Measurements from ENCODE around the gene POLE3. TPM values are rescaled to one million over a fixed set of nuclear protein-coding genes. Genes with fewer than 3 reads are reported as not detected.

Gene POLE3
- total RNA-seq, 1 donor = 30.8 TPM

- Histone ChIP-seq H3K4me1 (ENCODE audit: insufficient read depth, low read length) (no peaks in the 10 kb centered on the region), H3K9me3 (ENCODE audit: low read depth, low read length) (no peaks in the 10 kb centered on the region), H3K36me3 (ENCODE audit: insufficient read depth, low read length) (no peaks in the 10 kb centered on the region), H3K4me2 (ENCODE audit: insufficient read depth, low read length) (no peak overlapping the region), H3K79me2 (ENCODE audit: insufficient read depth, low read length) (no peaks in the 10 kb centered on the region), H3K27ac (ENCODE audit: low read depth, low read length) (no peak overlapping the region), H3K4me3 (ENCODE audit: insufficient read depth, low read length) (no peak overlapping the region), H2AFZ (ENCODE audit: low read length) (no peak overlapping the region), H4K20me1 (ENCODE audit: insufficient read depth, low read length) (no peaks in the 10 kb centered on the region), H3K27me3 (ENCODE audit: insufficient read depth, low read length) (peaks cover 16% of the 10 kb centered on the region)
- TF ChIP-seq CTCF (IDR thresholded peaks at IDR 0.05; ENCODE audit: extremely low read depth, low read depth, low read length) = no peak
- DNase-seq (ENCODE audit: insufficient read length, low spot score, missing footprints) = no peak
Observed at GRCh38 chr9:113436728-113437515, 26.4 kb upstream of the POLE3 start.

GRCh38 chr9:113431191-113431590 lies 20.7 kb upstream of the POLE3 start:
- TF ChIP-seq CTCF (IDR thresholded peaks at IDR 0.05; ENCODE audit: extremely low read depth, low read depth, low read length) = no peak
- Histone ChIP-seq H3K4me3 (ENCODE audit: insufficient read depth, low read length) (no peak overlapping the region), H3K9me3 (ENCODE audit: low read depth, low read length) (no peaks in the 10 kb centered on the region), H2AFZ (ENCODE audit: low read length) (no peak overlapping the region), H4K20me1 (ENCODE audit: insufficient read depth, low read length) (no peaks in the 10 kb centered on the region), H3K4me1 (ENCODE audit: insufficient read depth, low read length) (no peaks in the 10 kb centered on the region), H3K79me2 (ENCODE audit: insufficient read depth, low read length) (no peaks in the 10 kb centered on the region), H3K36me3 (ENCODE audit: insufficient read depth, low read length) (no peaks in the 10 kb centered on the region), H3K27ac (ENCODE audit: low read depth, low read length) (no peak overlapping the region), H3K27me3 (ENCODE audit: insufficient read depth, low read length) (peaks cover 23% of the 10 kb centered on the region), H3K4me2 (ENCODE audit: insufficient read depth, low read length) (no peak overlapping the region)
- no peak for DNase-seq (ENCODE audit: insufficient read length, low spot score, missing footprints)

- H3K36me3 ChIP-seq (ENCODE audit: insufficient read depth, low read length) = no peaks in the 10 kb centered on the region
- no peak for DNase-seq (ENCODE audit: insufficient read length, low spot score, missing footprints)
- H3K27ac ChIP-seq (ENCODE audit: low read depth, low read length) = no peak overlapping the region
- H3K4me3 ChIP-seq (ENCODE audit: insufficient read depth, low read length) = no peak overlapping the region
- no peak for TF ChIP-seq CTCF (IDR thresholded peaks at IDR 0.05; ENCODE audit: extremely low read depth, low read depth, low read length)
- H3K9me3 ChIP-seq (ENCODE audit: low read depth, low read length) = no peaks in the 10 kb centered on the region
- no peaks in the 10 kb centered on the region for H4K20me1 ChIP-seq (ENCODE audit: insufficient read depth, low read length)
- no peaks in the 10 kb centered on the region for H3K79me2 ChIP-seq (ENCODE audit: insufficient read depth, low read length)
- H2AFZ ChIP-seq (ENCODE audit: low read length) = no peak overlapping the region
- no peak overlapping the region for H3K4me2 ChIP-seq (ENCODE audit: insufficient read depth, low read length)
- peaks cover 26% of the 10 kb centered on the region for H3K27me3 ChIP-seq (ENCODE audit: insufficient read depth, low read length)
- H3K4me1 ChIP-seq (ENCODE audit: insufficient read depth, low read length) = no peaks in the 10 kb centered on the region
Observed at GRCh38 chr9:113428062-113428615, 17.7 kb upstream of the POLE3 start.

GRCh38 chr9:113427629-113428028 lies 17.2 kb upstream of the POLE3 start:
- H2AFZ ChIP-seq (ENCODE audit: low read length) = no peak overlapping the region
- no peaks in the 10 kb centered on the region for H4K20me1 ChIP-seq (ENCODE audit: insufficient read depth, low read length)
- DNase-seq (ENCODE audit: insufficient read length, low spot score, missing footprints) = no peak
- H3K27ac ChIP-seq (ENCODE audit: low read depth, low read length) = no peak overlapping the region
- no peak for TF ChIP-seq CTCF (IDR thresholded peaks at IDR 0.05; ENCODE audit: extremely low read depth, low read depth, low read length)
- no peak overlapping the region for H3K4me3 ChIP-seq (ENCODE audit: insufficient read depth, low read length)
- H3K79me2 ChIP-seq (ENCODE audit: insufficient read depth, low read length) = no peaks in the 10 kb centered on the region
- peaks cover 21% of the 10 kb centered on the region for H3K27me3 ChIP-seq (ENCODE audit: insufficient read depth, low read length)
- no peaks in the 10 kb centered on the region for H3K4me1 ChIP-seq (ENCODE audit: insufficient read depth, low read length)
- no peaks in the 10 kb centered on the region for H3K36me3 ChIP-seq (ENCODE audit: insufficient read depth, low read length)
- no peak overlapping the region for H3K4me2 ChIP-seq (ENCODE audit: insufficient read depth, low read length)
- no peaks in the 10 kb centered on the region for H3K9me3 ChIP-seq (ENCODE audit: low read depth, low read length)
